ENCODE measurements around the gene LRP3.

Gene LRP3

DNA sequence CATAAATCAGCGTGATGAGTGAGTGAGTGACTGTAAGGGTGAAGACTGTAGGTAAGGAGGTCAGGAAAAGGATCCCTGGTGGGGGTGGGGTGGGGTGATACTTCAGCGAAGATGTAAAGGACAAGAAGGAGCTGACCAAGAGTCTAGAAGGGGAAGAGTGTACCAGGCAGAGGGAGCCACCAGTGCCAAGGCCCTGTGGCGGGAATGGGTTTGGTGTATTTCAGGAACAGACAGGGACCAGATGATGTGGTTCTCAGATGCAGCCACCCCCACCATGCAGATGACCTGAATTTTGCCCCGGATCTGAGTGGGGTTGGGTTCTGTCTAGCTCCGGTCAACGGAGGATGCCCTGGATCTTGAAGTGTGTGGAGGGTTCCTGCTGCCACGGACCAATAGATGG is 61.7 kb downstream of the LRP3 start:
- no peak for DNase-seq (ENCODE audit: low read depth)

GRCh38 chr19:33256261-33256660 is 62.1 kb downstream of the LRP3 start:
- no peak for DNase-seq (ENCODE audit: low read depth)

DNA sequence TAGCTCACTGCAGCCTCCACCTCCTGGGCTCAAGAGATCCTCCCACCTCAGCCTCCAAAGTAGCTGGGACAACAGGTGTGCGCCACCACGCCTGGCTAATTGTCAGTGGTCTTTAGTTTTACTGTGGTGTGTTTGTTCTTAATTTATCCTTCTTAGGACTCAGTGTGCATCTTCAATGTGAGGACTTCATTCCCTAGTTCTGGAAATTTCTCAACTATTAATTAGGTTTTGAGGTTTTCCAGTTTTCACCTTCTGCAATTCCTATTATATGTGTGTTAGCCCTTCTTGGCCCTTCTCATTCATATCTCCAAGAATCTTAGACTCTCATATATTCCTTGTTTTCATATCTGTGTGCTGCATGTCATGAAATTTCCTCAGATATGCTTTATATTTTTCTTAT is 63.7 kb downstream of the LRP3 start:
- DNase-seq (ENCODE audit: low read depth) = no peak

Measured in activated T-helper 9 cell treated with anti-CD3 and anti-CD28 coated beads, Interleukin-2, amount 50 U/mL, for 16 hours (primary cell).